Smooth muscle cell (in vitro differentiated cells): ENCODE results near the gene SETD1B. TPM values are rescaled to one million over a fixed set of nuclear protein-coding genes. Genes with fewer than 3 reads are reported as not detected.

Experiments used
- DNase-seq: peaks from one replicate; lab custom pipeline; 2025; ENCODE audit not compliant: unreplicated experiment; lab: John Stamatoyannopoulos, UW
- H2AFZ ChIP-seq: fragments of 200-600 bp; sonication (generic); 2 replicates; pipeline ENCODE4 v1.6.0; 2016; ENCODE audit warnings: antibody characterized with exemption, low read depth, mild to moderate bottlenecking
- H3F3A ChIP-seq: fragments of 200-600 bp; sonication (generic); 2 replicates; pipeline ENCODE4 v1.6.0; 2017; ENCODE audit warnings: antibody characterized with exemption, low read depth
- H3K27ac ChIP-seq: fragments of 200-600 bp; sonication (generic); 2 replicates; pipeline ENCODE4 v1.5.1; 2016; ENCODE audit warnings: low read depth, mild to moderate bottlenecking
- H3K27me3 ChIP-seq: fragments of 200-600 bp; sonication (generic); 2 replicates; pipeline ENCODE4 v1.6.1; 2016; ENCODE audit warnings: low read depth, mild to moderate bottlenecking
- H3K36me3 ChIP-seq: fragments of 200-600 bp; sonication (generic); 2 replicates; pipeline ENCODE4 v1.5.1; 2016; ENCODE audit warnings: low read depth
- H3K4me1 ChIP-seq: fragments of 200-600 bp; sonication (generic); 2 replicates; pipeline ENCODE4 v1.5.1; 2016; ENCODE audit warnings: low read depth
- H3K4me2 ChIP-seq: fragments of 200-600 bp; sonication (generic); 2 replicates; pipeline ENCODE4 v1.6.0; 2016; ENCODE audit warnings: mild to moderate bottlenecking
- H3K4me3 ChIP-seq: fragments of 200-600 bp; sonication (generic); 2 replicates; pipeline ENCODE4 v1.5.1; 2016; ENCODE audit warnings: mild to moderate bottlenecking
- H3K79me2 ChIP-seq: fragments of 200-600 bp; sonication (generic); 2 replicates; pipeline ENCODE4 v1.6.0; 2016; ENCODE audit warnings: low read depth, mild to moderate bottlenecking
- H3K9ac ChIP-seq: fragments of 200-600 bp; sonication (generic); 2 replicates; pipeline ENCODE4 v1.6.0; 2016; ENCODE audit warnings: low read depth
- H3K9me3 ChIP-seq: fragments of 200-600 bp; sonication (generic); replicated peaks from 2 replicates; pipeline ENCODE4 v1.5.1; 2016; ENCODE audit warnings: low read depth
- H4K20me1 ChIP-seq: fragments of 200-600 bp; sonication (generic); 2 replicates; pipeline ENCODE4 v1.6.0; 2016; ENCODE audit warnings: low read depth
- CTCF ChIP-seq: fragments of 200-600 bp; sonication (generic); IDR thresholded peaks from 2 replicates; pipeline ENCODE4 v1.5.1; 2017; ENCODE audit warnings: borderline replicate concordance, mild to moderate bottlenecking, antibody characterized with exemption; ENCODE audit not compliant: insufficient read depth, poor library complexity, severe bottlenecking
- WGBS: methylation state at CpG from one replicate; pipeline ENCODE4 v1.1.7; 2016; ENCODE audit warnings: low lambda C conversion rate; 5-methylcytosine and 5-hydroxymethylcytosine counted together
- polyA plus RNA-seq: library from polyadenylated mRNA; unstranded; fragments of >200 nt; fragmentation: Nextera tagmentation; extraction: Ambion mirVana; gene quantifications from 2 replicates; pipeline ENCODE4 v1.2.1, GENCODE V29; 2016
- total RNA-seq: library from RNA; depleted of rRNA; stranded (reverse); fragments of >200 nt; gene quantifications from 2 replicates; pipeline ENCODE4 v1.2.3, GENCODE V29; 2014

Gene SETD1B
- total and polyA plus RNA-seq, 2 experiments from 2014 or later = 1.9 to 4.2 TPM

GRCh38 chr12:121805171-121806008 is 1.6 kb downstream of the SETD1B start:
- 3% methylated on average over 37 of the region's 45 CpGs for WGBS

GRCh38 chr12:121806009-121806545 is 2.3 kb downstream of the SETD1B start:
- Histone ChIP-seq H3K27me3 (no peaks in the 10 kb centered on the region), H3K27ac (peak overlapping the region; percentile 48), H3K9ac (peak overlapping the region; percentile 58), H2AFZ (no peak overlapping the region), H4K20me1 (peaks cover 46% of the 10 kb centered on the region), H3K79me2 (peaks cover 74% of the 10 kb centered on the region), H3K36me3 (no peaks in the 10 kb centered on the region), H3K4me1 (peaks cover 28% of the 10 kb centered on the region), H3K9me3 (no peaks in the 10 kb centered on the region), H3K4me3 (peak overlapping the region; percentile 82), H3F3A (peaks cover 17% of the 10 kb centered on the region), H3K4me2 (peak overlapping the region; percentile 96)
- TF ChIP-seq CTCF = no peak
- no peak for DNase-seq
- 32% methylated on average over 16 of the region's 16 CpGs for WGBS

More at GRCh38 chr12:121805171-121806008, 1.6 kb downstream of the SETD1B start:
- peaks cover 69% of the 10 kb centered on the region for H3K79me2 ChIP-seq
- peak overlapping the region; percentile 82 for H3K4me3 ChIP-seq
- H3F3A ChIP-seq = peaks cover 14% of the 10 kb centered on the region
- peak overlapping the region; percentile 83 for H3K9ac ChIP-seq
- H2AFZ ChIP-seq = no peak overlapping the region
- H3K36me3 ChIP-seq = no peaks in the 10 kb centered on the region
- peak overlapping the region; percentile 47 for H3K27ac ChIP-seq
- no peak for DNase-seq
- H3K4me2 ChIP-seq = peak overlapping the region; percentile 96
- no peak for TF ChIP-seq CTCF
- peaks cover 39% of the 10 kb centered on the region for H4K20me1 ChIP-seq
- H3K9me3 ChIP-seq = no peaks in the 10 kb centered on the region
- H3K4me1 ChIP-seq = peaks cover 29% of the 10 kb centered on the region
- no peaks in the 10 kb centered on the region for H3K27me3 ChIP-seq

GRCh38 chr12:121806546-121807423 is 3.0 kb downstream of the SETD1B start:
- Histone ChIP-seq H3K4me3 (peak overlapping the region; percentile 82), H3K36me3 (no peaks in the 10 kb centered on the region), H3F3A (peaks cover 23% of the 10 kb centered on the region), H4K20me1 (peaks cover 53% of the 10 kb centered on the region), H3K9me3 (no peaks in the 10 kb centered on the region), H2AFZ (no peak overlapping the region), H3K79me2 (peaks cover 73% of the 10 kb centered on the region), H3K27ac (peak overlapping the region; percentile 48), H3K9ac (peak overlapping the region; percentile 58), H3K4me2 (peak overlapping the region; percentile 96), H3K4me1 (peaks cover 29% of the 10 kb centered on the region), H3K27me3 (no peaks in the 10 kb centered on the region)
- DNase-seq = no peak
- 65% methylated on average over 21 of the region's 21 CpGs for WGBS
- no peak for TF ChIP-seq CTCF
